ENCODE data around the gene BMAL1. TPM values are rescaled to one million over a fixed set of nuclear protein-coding genes. Genes with fewer than 3 reads are reported as not detected.

The BMAL1 gene
- total RNA-seq, 1 experiment from 2014 or later, result 3.3 TPM

DNA sequence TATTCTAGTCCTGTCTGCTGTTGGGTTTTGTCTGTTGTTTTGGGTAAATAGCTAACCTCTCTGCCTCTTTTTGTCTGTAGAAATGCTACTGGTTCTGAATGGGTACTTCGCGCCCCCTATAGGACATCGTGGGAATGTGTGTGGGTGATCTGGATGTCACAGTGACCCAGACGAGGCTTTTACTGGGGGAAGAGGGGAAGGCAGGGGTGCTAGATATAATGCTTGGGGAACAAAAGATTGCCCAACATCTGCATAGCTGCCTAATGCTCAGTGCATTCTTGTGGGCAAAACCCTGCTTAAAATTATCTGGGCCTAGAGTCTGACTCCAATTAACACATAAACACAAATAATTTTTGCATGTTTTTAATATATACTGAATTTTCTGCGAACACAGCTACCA lies 57.7 kb downstream of the BMAL1 start:
- no peaks in the 10 kb centered on the region for H3K79me2 ChIP-seq (ENCODE audit: insufficient read depth, low read length)
- no peaks in the 10 kb centered on the region for H3K79me1 ChIP-seq (ENCODE audit: insufficient read depth, low read depth, low read length, poor library complexity, severe bottlenecking)
- Mint-ChIP-seq H3K4me3 (no peak overlapping the region), H3K27me3 (ENCODE audit: low read depth) (no peaks in the 10 kb centered on the region), H3K36me3 (ENCODE audit: insufficient read depth in 1 of 3, low read depth in 3 of 3) (no peaks in the 10 kb centered on the region), H3K9me3 (no peaks in the 10 kb centered on the region), H3K4me1 (peaks cover 2 to 10% of the 10 kb centered on the region in 2 experiments), H3K27ac (no peak overlapping the region)
- H3K9ac ChIP-seq (ENCODE audit: extremely low read depth, insufficient read length, low read length), result no peak overlapping the region
- H3K56ac ChIP-seq (ENCODE audit: insufficient read length, low read depth, low read length), result no peak overlapping the region
- H2BK20ac ChIP-seq (ENCODE audit: low read depth, low read length, poor library complexity, severe bottlenecking), result no peak overlapping the region
- H2BK15ac ChIP-seq (ENCODE audit: low read depth, low read length), result no peak overlapping the region
- no peak overlapping the region for H2BK12ac ChIP-seq (ENCODE audit: insufficient read length, low read depth, low read length)
- no peak overlapping the region for H3K18ac ChIP-seq (ENCODE audit: insufficient read length, low read depth, low read length)
- WGBS (ENCODE audit: extremely low coverage, insufficient read length, low lambda C conversion rate), result no CpG with 5 or more reads among the region's 5 CpGs
- no peak overlapping the region for H4K8ac ChIP-seq (replicated peaks; ENCODE audit: insufficient read length, low read depth, low read length)
- no peaks in the 10 kb centered on the region for H3K4me1 ChIP-seq (ENCODE audit: insufficient read depth, low read length)
- no peak overlapping the region for H3K14ac ChIP-seq (ENCODE audit: insufficient read depth, low read length)
- DNase-seq, result peak; percentile 77
- H4K20me1 ChIP-seq (ENCODE audit: control insufficient read depth, insufficient read depth, insufficient read length), result no peaks in the 10 kb centered on the region
- H3T11ph ChIP-seq (ENCODE audit: low read length), result no peak overlapping the region
- no peak overlapping the region for H3K4me2 ChIP-seq (ENCODE audit: insufficient read depth, insufficient read length, low read length)
- no peaks in the 10 kb centered on the region for H3K23me2 ChIP-seq (ENCODE audit: insufficient read length, low read depth, low read length, poor library complexity, severe bottlenecking)
- no peak overlapping the region for H4K91ac ChIP-seq (ENCODE audit: insufficient read length, low read depth, low read length)
- no peak overlapping the region for H4K5ac ChIP-seq (ENCODE audit: insufficient read length, low read depth, low read length)
- H3K23ac ChIP-seq (ENCODE audit: insufficient read length, low read depth, low read length), result no peak overlapping the region
- H2AFZ ChIP-seq (ENCODE audit: low read length), result no peak overlapping the region
- no peak overlapping the region for H3K4ac ChIP-seq (ENCODE audit: low read depth, low read length)
- no peak overlapping the region for H2BK120ac ChIP-seq (ENCODE audit: low read depth, low read length, poor library complexity, severe bottlenecking)
- no peaks in the 10 kb centered on the region for H3K27me3 ChIP-seq (ENCODE audit: insufficient read depth, low read length)
- TF ChIP-seq, protein P1, sequence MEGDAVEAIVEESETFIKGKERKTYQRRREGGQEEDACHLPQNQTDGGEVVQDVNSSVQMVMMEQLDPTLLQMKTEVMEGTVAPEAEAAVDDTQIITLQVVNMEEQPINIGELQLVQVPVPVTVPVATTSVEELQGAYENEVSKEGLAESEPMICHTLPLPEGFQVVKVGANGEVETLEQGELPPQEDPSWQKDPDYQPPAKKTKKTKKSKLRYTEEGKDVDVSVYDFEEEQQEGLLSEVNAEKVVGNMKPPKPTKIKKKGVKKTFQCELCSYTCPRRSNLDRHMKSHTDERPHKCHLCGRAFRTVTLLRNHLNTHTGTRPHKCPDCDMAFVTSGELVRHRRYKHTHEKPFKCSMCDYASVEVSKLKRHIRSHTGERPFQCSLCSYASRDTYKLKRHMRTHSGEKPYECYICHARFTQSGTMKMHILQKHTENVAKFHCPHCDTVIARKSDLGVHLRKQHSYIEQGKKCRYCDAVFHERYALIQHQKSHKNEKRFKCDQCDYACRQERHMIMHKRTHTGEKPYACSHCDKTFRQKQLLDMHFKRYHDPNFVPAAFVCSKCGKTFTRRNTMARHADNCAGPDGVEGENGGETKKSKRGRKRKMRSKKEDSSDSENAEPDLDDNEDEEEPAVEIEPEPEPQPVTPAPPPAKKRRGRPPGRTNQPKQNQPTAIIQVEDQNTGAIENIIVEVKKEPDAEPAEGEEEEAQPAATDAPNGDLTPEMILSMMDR (conservative IDR thresholded peaks at IDR 0.05), result peak; percentile 89
- no peak overlapping the region for H2BK5ac ChIP-seq (ENCODE audit: insufficient read length, low read length)
- H3K9me3 ChIP-seq (ENCODE audit: control insufficient read depth, low read depth, low read length), result no peaks in the 10 kb centered on the region
- no peak overlapping the region for H3K27ac ChIP-seq (ENCODE audit: insufficient read length, low read depth, low read length)
- H2AK5ac ChIP-seq (ENCODE audit: insufficient read length, low read length), result no peak overlapping the region
